HUES48 (cell line): ENCODE data around the gene PARN.

Source experiments
- H3K27ac ChIP-seq: one replicate; pipeline ENCODE4 v1.7.0; 2013; ENCODE audit warnings: low read depth, low read length, inconsistent platforms
- H3K27me3 ChIP-seq: 2 replicates; pipeline ENCODE4 v1.6.1; 2013; ENCODE audit warnings: mild to moderate bottlenecking, low read length; ENCODE audit not compliant: control insufficient read depth, insufficient read depth
- H3K36me3 ChIP-seq: 2 replicates; pipeline ENCODE4 v1.6.1; 2013; ENCODE audit warnings: low read length; ENCODE audit not compliant: control insufficient read depth, insufficient read depth
- H3K4me1 ChIP-seq: 2 replicates; pipeline ENCODE4 v1.6.1; 2013; ENCODE audit warnings: mild to moderate bottlenecking, low read length; ENCODE audit not compliant: control insufficient read depth, insufficient read depth
- H3K4me3 ChIP-seq: 2 replicates; pipeline ENCODE4 v1.5.1; 2013; ENCODE audit warnings: mild to moderate bottlenecking, low read depth, low read length
- H3K9ac ChIP-seq: 2 replicates; pipeline ENCODE4 v1.6.1; 2013; ENCODE audit warnings: mild to moderate bottlenecking, low read depth, low read length, moderate library complexity
- H3K9me3 ChIP-seq: 2 replicates; pipeline ENCODE4 v1.6.1; 2013; ENCODE audit warnings: low read length; ENCODE audit not compliant: control insufficient read depth, insufficient read depth

PARN gene

DNA sequence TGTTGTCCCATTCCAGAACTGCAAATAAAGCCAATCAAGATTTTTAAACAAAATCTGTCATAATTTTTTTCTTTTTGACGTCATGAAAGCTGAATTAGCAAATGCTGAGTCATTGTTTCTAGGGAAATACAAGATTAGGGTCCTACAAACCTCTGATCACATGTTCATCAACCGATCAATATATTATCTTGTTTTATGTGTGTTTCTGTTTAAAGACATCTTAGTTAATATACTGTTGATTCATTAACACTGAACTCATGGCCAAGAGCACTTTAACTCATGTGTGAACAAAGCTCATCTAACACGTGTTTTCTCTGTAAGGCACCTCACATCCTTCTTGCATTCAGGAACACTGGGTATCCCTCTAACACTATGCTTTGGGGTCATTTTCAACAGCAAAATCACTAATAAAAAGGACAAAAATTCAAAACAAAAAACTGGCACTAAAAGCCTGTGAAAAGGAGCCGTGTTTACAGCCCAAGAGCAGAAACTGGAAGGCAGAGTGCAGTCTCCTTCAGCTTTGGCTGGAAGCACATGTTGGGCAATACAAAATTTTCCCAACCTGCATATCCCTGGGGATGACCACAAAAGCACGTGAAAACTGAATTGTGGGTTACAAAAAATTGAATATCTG lies 102.5 kb downstream of the PARN start:
- Histone ChIP-seq H3K4me1 (peaks cover 43% of the 10 kb centered on the region), H3K9me3 (no peaks in the 10 kb centered on the region), H3K9ac (no peak overlapping the region), H3K36me3 (no peaks in the 10 kb centered on the region), H3K27me3 (no peaks in the 10 kb centered on the region), H3K4me3 (no peak overlapping the region), H3K27ac (no peak overlapping the region)

DNA sequence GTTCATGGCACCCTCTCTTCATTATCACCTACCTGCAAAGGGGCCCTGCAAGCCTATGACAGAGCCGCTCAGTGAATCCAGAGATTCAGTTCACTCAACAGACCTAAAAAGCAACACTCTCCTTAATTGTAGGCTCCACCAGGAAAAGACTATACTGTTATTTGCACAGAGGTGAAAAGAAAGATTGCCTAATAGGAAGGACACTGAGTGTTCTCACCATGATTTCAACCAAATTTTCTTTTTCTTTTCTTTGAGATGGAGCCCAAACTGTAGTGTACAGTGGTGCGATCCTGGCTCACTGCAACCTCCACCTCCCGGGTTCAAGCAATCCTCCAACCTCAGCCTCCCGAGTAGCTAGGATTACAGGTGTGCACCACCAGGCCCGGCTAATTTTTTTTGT lies 104.5 kb downstream of the PARN start:
- Histone ChIP-seq H3K4me1 (peaks cover 58% of the 10 kb centered on the region), H3K9ac (no peak overlapping the region), H3K27me3 (no peaks in the 10 kb centered on the region), H3K4me3 (no peak overlapping the region), H3K36me3 (no peaks in the 10 kb centered on the region), H3K27ac (no peak overlapping the region), H3K9me3 (no peaks in the 10 kb centered on the region)

DNA sequence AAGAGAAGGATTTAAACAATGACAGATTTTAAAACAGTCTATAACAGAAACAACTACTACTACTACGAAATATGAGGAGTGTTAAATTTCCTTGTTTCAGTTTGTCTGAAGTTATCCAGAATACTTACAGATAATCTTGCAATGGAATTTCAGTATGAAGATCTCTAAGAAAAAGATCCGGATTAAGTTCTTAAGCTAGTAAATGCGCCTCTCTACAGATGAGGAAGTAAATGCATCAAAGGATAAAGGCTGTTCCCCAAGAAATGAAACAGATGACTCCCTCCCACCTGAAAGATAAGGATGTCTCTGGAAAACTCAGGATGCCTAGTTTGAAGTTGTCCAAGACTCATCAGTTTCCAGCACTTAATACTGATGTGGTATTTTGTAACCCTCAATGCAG lies 105.1 kb downstream of the PARN start:
- Histone ChIP-seq H3K4me1 (peaks cover 58% of the 10 kb centered on the region), H3K9me3 (no peaks in the 10 kb centered on the region), H3K9ac (no peak overlapping the region), H3K27ac (no peak overlapping the region), H3K36me3 (no peaks in the 10 kb centered on the region), H3K27me3 (no peaks in the 10 kb centered on the region), H3K4me3 (no peak overlapping the region)

DNA sequence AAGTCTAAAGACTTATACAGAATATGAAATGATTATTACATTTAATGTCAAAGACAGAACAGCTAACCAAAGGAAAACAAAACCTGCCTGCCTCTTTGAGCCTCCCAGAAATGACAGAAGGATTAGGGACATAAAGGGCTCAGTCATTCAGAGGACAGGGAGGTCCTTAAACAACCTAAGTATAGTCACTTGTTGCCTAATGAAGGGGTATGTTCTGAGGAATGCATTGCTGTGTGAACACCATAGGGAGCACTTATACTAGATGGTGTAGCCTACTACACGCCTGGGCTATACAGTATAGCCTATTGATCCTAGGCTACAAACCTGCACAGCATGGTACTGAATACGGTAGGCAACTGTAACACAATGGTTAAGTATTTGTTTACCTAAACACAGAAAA lies 106.4 kb downstream of the PARN start:
- H3K9me3 ChIP-seq, result no peaks in the 10 kb centered on the region
- H3K27me3 ChIP-seq, result no peaks in the 10 kb centered on the region
- no peaks in the 10 kb centered on the region for H3K36me3 ChIP-seq
- peaks cover 61% of the 10 kb centered on the region for H3K4me1 ChIP-seq
- no peak overlapping the region for H3K4me3 ChIP-seq
- peak overlapping the region; percentile 33 for H3K27ac ChIP-seq
- H3K9ac ChIP-seq, result no peak overlapping the region

DNA sequence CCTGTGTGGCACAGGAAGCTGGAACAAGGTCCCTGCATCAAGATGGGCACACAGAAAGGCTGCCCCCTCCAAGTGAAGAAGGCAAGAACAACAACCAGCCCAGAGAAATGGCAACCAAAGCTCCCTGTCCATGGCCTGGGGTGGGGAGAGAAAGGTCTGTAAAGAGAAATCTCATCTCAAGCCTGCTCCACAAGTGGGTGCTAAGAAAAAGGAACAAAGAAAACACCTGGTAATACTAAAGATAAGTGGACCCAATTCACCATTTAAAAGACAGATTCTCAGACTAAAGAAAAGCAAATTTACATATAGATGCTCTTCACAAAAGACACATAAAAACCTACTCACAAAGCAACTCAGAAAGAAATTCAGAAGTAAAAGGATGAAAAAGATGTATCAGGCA lies 107.4 kb downstream of the PARN start:
- Histone ChIP-seq H3K36me3 (no peaks in the 10 kb centered on the region), H3K9me3 (no peaks in the 10 kb centered on the region), H3K4me3 (no peak overlapping the region), H3K4me1 (peaks cover 55% of the 10 kb centered on the region), H3K9ac (peak overlapping the region; percentile 19; the same call in 1 of the 2 replicates), H3K27me3 (no peaks in the 10 kb centered on the region), H3K27ac (peak overlapping the region; percentile 36)

DNA sequence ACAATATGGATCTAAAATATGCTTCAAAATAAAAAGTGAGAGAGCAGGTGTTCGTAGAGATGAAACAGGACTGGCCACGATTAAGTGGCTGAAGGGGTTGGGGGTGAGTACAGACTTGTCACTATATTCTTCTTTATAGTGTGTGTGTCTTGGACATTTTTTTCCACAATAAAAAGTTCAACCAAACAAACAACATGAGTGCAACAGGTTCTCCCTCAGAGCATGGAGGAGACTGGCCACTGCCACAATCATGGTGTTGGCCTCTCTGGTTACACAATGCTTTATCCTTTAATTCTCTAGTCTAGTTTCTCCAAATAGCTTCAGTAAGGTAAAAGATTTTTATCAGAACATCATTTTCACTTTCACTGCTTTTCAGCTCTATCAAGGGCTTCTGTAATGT lies 109.3 kb downstream of the PARN start:
- Histone ChIP-seq H3K27ac (no peak overlapping the region), H3K9ac (no peak overlapping the region), H3K9me3 (no peaks in the 10 kb centered on the region), H3K4me3 (no peak overlapping the region), H3K36me3 (no peaks in the 10 kb centered on the region), H3K27me3 (no peaks in the 10 kb centered on the region), H3K4me1 (peaks cover 51% of the 10 kb centered on the region)

DNA sequence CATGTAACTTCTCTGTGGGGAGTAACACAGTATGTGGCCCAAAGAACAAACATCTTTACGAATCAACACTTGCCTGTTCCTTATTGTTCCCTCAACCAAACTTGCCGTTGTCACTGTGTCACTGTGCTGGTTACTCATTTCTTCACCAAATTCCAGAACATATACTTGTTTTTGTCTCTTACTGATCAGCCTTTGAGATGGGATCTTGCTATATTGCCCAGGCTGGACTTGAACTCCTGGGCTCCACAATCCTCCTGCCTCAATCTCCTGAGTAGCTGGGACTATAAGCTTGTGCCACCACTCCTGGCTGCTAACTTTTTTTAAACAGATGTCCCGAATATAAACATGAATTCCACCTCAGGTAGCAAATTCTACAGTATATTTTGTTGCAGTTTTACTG lies 115.1 kb downstream of the PARN start:
- Histone ChIP-seq H3K4me1 (peaks cover 25% of the 10 kb centered on the region), H3K36me3 (no peaks in the 10 kb centered on the region), H3K9me3 (no peaks in the 10 kb centered on the region), H3K4me3 (no peak overlapping the region), H3K27me3 (no peaks in the 10 kb centered on the region), H3K9ac (no peak overlapping the region), H3K27ac (no peak overlapping the region)

DNA sequence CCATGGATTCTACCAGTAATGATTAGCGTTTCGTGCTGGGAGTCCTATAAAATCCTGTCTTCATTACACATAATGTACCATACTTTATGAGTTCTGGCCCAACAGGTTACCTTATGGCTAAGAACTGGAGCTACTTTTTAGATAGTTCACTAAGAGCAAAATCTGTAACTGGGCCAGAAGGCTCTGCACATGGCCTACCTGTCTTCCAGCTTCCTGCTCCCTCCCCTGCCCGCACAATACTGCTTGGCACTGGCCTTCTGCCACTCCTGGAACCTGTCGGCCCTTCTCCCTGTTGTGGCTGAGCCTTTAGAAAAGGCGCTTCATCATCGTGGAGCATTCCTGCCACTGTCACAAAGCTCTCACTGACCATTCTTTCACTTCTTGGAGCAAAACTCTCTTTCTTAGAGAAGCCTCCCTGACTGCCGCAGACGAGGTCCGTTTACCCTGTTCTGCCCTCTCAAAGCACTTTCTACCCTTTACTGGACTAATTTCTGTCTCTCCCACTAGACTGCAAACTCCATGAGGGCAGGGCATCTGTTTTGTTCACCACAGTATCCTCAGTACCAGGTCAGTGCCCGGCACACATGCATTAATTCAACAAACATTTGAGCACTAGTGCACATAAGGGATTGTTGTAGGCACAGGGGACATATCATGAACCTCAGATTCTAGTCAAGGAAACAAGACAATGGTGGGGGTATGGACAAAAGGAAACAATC lies 116.5 kb downstream of the PARN start:
- Histone ChIP-seq H3K27ac (no peak overlapping the region), H3K4me1 (peaks cover 28% of the 10 kb centered on the region), H3K9ac (no peak overlapping the region), H3K36me3 (no peaks in the 10 kb centered on the region), H3K4me3 (no peak overlapping the region), H3K9me3 (no peaks in the 10 kb centered on the region), H3K27me3 (no peaks in the 10 kb centered on the region)

DNA sequence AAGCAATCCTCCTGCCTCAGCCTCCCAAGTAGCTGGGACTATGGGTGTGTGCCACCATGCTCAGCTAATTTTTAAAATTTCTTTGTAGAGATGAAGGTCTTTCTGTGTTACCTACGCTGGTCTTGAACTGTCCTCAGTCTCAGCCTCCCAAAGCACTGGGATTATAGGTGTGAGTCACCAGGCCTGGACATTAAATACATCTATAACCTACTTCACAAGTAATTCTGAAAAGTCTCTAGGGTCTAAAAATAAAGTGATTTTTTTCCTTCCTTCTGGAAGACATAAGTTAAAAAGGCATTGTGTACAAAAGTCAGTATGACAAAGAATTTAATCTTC lies 118.3 kb downstream of the PARN start:
- Histone ChIP-seq H3K9ac (no peak overlapping the region), H3K4me3 (no peak overlapping the region), H3K9me3 (no peaks in the 10 kb centered on the region), H3K27ac (no peak overlapping the region), H3K27me3 (no peaks in the 10 kb centered on the region), H3K36me3 (no peaks in the 10 kb centered on the region), H3K4me1 (peaks cover 28% of the 10 kb centered on the region)

DNA sequence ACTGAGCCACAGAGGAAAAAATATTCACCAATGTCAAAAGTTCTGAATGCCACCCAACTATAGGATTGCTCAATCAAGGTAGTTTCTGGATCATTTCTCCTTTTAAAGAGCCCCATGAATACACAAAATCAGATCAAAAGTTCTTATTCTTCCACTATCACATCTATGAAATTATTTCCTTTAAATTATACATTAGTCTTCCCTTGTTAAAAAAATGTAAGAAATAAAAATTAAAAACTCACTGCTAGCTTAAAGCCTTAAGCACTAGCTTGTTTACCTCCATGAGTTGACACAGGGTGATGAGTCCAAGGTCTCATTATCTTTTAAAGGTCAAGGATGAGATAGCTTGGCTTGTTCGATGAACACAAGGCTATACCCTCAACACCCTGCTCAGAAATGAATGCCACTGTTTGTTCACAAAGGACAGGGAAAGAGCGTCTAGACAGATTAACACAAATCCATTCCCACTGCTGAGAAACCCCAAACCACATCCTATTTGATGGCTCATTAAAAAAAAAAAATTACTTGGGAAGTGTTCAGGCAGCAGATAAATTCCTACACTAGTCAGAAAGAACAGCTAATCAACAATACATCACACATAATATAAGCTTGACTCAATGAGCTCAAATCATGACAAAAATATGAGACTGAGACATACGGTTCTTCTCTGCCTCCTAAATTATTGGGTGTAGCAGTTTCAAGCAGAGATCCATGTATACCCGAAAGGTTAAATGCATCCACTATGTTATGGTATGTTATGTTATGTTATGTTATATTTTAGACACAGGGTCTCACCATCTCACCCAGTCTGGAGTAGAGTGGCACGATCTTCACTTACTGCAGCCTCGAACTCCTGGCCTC lies 118.9 kb downstream of the PARN start:
- Histone ChIP-seq H3K9ac (no peak overlapping the region), H3K4me1 (peaks cover 28% of the 10 kb centered on the region), H3K4me3 (no peak overlapping the region), H3K36me3 (no peaks in the 10 kb centered on the region), H3K27ac (peak overlapping the region; percentile 22), H3K9me3 (no peaks in the 10 kb centered on the region), H3K27me3 (no peaks in the 10 kb centered on the region)

DNA sequence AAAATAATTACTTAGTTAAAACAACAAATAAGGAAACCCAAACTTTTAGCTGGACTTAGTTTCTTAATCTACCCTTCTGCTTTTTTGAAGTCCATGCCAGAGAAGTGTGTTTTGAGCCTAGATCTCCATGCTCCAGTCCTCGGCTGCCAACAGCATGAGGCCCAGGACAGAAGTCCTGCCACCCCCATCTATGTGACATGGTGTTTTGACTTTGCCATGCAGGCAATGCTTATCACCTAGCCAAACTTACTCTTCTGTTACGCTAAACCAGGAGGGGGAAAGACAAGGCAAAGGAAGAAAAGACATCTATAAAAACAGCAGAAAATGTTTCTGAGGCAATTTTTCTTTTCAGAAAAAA lies 119.5 kb downstream of the PARN start:
- Histone ChIP-seq H3K4me1 (peaks cover 28% of the 10 kb centered on the region), H3K36me3 (no peaks in the 10 kb centered on the region), H3K27me3 (no peaks in the 10 kb centered on the region), H3K9me3 (no peaks in the 10 kb centered on the region), H3K27ac (peak overlapping the region; percentile 22), H3K9ac (no peak overlapping the region), H3K4me3 (no peak overlapping the region)
